Measurements from ENCODE around the gene NOX5.
A peak's percentile ranks its signal among the peaks of the same experiment; 100 is the strongest.

NOX5 gene

DNA sequence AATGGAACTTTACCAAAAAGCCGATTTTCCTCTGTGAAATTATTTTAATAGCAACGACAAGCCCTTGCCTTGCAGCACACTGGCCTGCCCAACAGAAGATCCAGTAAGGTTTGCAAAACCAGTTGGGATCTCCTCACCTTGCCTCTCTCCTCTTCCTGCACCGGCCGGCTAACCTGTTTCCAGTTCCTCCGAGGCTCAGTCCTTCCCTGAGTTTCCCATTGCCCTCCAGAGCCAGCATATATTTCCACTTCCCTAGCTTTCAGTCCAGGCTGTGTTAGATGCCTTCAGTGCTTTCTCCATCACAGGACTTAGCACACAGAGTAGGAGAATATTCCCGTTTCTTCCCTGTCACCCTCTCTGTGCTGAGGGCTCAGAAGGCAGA, 60.3 kb downstream of the NOX5 start:
- Histone ChIP-seq H3K27ac (ENCODE audit: low read depth, low read length) (no peak overlapping the region), H3K4me3 (ENCODE audit: low read depth in 1 of 2, low read length in 2 of 2) (peak overlapping the region in 1 of 2 donors; percentile 45), H3K4me1 (ENCODE audit: insufficient read depth, low read length) (no peaks in the 10 kb centered on the region), H3K9me3 (ENCODE audit: low read length) (no peaks in the 10 kb centered on the region), H3K9ac (ENCODE audit: low read length) (no peak overlapping the region), H3K27me3 (ENCODE audit: control insufficient read depth in 1 of 2, insufficient read depth in 2 of 2, low read length in 2 of 2) (peaks cover 0 to 17% of the 10 kb centered on the region in 2 donors), H3K36me3 (ENCODE audit: insufficient read depth, low read length) (no peaks in the 10 kb centered on the region)

DNA sequence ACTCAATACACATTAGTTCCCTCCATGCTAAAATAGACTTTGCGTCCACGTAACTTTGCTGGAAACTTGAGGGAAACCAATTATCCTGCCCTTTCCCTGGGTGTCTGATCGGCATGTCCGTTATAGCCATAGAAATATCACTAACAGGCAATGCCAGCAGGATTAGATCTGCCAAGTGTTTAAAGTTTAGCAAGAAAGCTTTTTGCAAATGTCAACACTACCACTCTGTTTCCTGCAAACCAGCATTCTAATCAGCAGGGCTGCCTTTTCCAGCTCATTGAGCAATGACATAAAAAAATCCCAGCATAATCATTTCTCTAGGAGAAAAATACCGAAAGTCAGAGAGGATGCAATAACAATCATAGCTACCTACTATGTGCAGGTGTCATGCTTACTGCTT, 60.9 kb downstream of the NOX5 start:
- Histone ChIP-seq H3K9ac (ENCODE audit: low read length) (no peak overlapping the region), H3K4me3 (ENCODE audit: low read depth in 1 of 2, low read length in 2 of 2) (no peak overlapping the region), H3K4me1 (ENCODE audit: insufficient read depth, low read length) (no peaks in the 10 kb centered on the region), H3K9me3 (ENCODE audit: low read length) (no peaks in the 10 kb centered on the region), H3K27ac (ENCODE audit: low read depth, low read length) (no peak overlapping the region), H3K36me3 (ENCODE audit: insufficient read depth, low read length) (no peaks in the 10 kb centered on the region), H3K27me3 (ENCODE audit: control insufficient read depth in 1 of 2, insufficient read depth in 2 of 2, low read length in 2 of 2) (peaks cover 0 to 17% of the 10 kb centered on the region in 2 donors)

DNA sequence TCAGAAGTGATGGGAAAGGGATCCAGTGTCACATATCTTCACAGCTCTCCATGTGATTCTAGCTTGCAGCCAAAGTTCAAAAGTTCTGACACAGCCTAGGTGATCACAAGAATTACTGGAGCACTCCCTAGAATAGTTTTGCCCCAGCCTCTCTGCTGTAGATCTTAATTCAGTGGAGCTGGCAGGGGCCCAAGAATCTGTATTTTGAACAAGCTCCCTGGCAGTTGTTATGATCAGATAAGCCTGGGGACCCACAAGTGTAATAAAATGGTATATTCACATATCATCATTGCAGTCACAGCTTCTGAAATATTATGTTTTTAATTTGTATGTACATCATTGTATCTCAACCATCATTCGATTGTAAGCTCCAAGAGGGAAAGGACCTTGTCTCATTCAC, 62.3 kb downstream of the NOX5 start:
- Histone ChIP-seq H3K4me1 (ENCODE audit: insufficient read depth, low read length) (no peaks in the 10 kb centered on the region), H3K27ac (ENCODE audit: low read depth, low read length) (no peak overlapping the region), H3K9me3 (ENCODE audit: low read length) (no peaks in the 10 kb centered on the region), H3K27me3 (ENCODE audit: control insufficient read depth in 1 of 2, insufficient read depth in 2 of 2, low read length in 2 of 2) (peaks cover 0 to 17% of the 10 kb centered on the region in 2 donors), H3K4me3 (ENCODE audit: low read depth in 1 of 2, low read length in 2 of 2) (no peak overlapping the region), H3K36me3 (ENCODE audit: insufficient read depth, low read length) (no peaks in the 10 kb centered on the region), H3K9ac (ENCODE audit: low read length) (no peak overlapping the region)

DNA sequence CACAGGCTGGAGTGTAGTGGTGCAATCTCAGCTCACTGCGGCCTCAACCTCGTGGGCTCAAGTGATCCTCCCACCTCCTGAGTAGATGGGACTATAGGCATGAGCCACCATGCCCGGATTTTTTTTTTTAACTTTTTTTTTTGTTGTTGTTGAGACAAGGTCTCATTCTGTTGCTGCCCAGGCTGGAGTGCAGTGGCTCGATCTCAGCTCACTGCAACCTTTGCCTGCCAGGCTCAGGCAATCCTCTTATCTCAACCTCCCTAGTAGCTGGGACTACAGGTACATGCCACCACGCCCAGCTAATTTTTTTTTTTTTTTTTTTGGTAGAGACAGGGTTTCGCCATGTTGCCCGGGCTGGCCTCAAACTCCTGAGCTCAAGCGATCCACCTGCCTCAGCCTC, 64.1 kb downstream of the NOX5 start:
- Histone ChIP-seq H3K9me3 (ENCODE audit: low read length) (no peaks in the 10 kb centered on the region), H3K36me3 (ENCODE audit: insufficient read depth, low read length) (no peaks in the 10 kb centered on the region), H3K9ac (ENCODE audit: low read length) (no peak overlapping the region), H3K4me1 (ENCODE audit: insufficient read depth, low read length) (no peaks in the 10 kb centered on the region), H3K27me3 (ENCODE audit: control insufficient read depth in 1 of 2, insufficient read depth in 2 of 2, low read length in 2 of 2) (peaks cover 0 to 17% of the 10 kb centered on the region in 2 donors), H3K4me3 (ENCODE audit: low read depth in 1 of 2, low read length in 2 of 2) (no peak overlapping the region), H3K27ac (ENCODE audit: low read depth, low read length) (no peak overlapping the region)

DNA sequence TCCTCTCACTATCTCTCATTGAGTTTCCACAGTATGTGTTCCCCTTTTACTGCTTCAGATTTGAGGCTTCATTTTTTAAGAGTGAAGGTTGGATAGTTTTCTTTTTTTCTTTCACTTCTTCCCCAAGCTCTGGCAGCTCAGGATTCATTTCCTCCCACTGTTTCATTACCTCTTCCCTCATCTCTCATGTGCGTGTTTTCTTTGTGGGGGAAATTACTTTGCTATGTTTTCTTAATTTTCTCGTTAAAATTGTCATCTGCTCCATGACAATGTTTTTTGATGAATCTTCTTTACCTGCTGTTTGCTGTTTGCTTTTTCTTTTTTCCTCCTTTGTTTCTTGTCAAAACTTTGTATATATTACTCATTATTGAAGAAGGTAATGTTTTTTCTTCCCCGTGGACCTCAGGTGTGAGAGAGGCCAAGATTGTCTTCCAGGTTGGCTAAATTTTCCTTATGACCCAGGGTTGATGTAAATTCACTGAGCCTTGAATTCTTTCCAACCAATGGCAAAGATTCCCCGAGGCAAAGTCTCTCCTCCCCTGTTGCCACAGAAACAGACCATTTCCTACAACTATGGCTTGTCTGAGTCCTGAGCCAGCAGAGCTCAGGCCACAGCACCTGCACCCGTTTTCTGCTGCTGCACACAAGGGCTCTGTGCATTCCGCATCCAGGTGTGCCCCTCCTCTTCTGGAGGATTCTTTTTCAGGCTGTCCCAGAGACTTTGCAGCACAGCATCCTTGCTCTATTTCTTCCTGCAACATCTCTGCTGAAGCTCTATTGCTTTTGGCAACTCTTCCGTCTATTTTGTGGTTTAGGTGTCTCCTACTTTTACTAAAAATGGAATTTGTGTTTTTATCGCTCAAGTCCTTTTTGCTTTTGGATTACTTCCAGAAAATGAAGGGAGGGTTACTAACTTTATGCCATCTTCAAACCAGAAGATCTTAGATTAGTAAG, 66.1 kb downstream of the NOX5 start:
- peaks cover 0 to 4% of the 10 kb centered on the region in 2 donors for H3K27me3 ChIP-seq (ENCODE audit: control insufficient read depth in 1 of 2, insufficient read depth in 2 of 2, low read length in 2 of 2)
- H3K27ac ChIP-seq (ENCODE audit: low read depth, low read length): no peak overlapping the region
- H3K4me1 ChIP-seq (ENCODE audit: insufficient read depth, low read length): no peaks in the 10 kb centered on the region

DNA sequence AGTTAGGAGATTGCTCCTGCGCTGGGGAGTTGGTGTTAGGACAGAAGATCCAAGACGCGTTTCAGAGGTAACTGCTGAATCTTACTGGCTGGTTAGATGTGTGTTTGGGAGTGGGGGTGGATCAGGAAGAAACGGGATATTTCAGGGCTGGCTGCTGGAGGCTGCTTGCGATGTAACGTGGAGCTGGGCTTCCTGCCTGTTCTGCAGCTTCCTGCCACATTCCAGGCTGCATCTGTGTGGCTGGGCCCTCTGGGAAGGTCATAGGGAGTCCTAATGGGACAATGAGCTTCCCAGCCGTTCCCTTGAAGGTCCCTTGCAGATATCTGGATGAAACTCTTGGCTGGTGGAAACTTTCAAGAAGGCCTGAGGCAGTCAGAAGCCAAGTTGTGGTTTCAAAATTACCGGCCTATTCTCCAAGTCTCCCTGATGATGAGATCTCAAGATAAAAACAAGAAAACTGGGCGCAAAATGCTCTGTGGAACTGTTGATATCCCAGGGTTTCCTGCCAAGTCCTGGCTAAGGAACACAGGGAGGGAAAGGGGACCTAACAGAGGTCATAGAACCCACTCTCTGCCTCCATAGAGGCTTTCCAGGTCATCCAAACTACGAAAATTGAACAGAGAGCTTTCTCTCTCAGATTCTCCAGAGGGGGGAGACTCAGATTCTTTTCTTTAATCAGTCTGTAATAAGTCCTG, 67.0 kb downstream of the NOX5 start:
- no peaks in the 10 kb centered on the region for H3K9me3 ChIP-seq (ENCODE audit: low read length)
- no peaks in the 10 kb centered on the region for H3K4me1 ChIP-seq (ENCODE audit: insufficient read depth, low read length)
- H3K9ac ChIP-seq (ENCODE audit: low read length): no peak overlapping the region
- no peaks in the 10 kb centered on the region for H3K27me3 ChIP-seq (ENCODE audit: control insufficient read depth in 1 of 2, insufficient read depth in 2 of 2, low read length in 2 of 2)
- H3K4me3 ChIP-seq (ENCODE audit: low read depth in 1 of 2, low read length in 2 of 2): no peak overlapping the region
- H3K36me3 ChIP-seq (ENCODE audit: insufficient read depth, low read length): no peaks in the 10 kb centered on the region
- H3K27ac ChIP-seq (ENCODE audit: low read depth, low read length): peak overlapping the region; percentile 30

More for the DNA sequence above, 66.1 kb downstream of the NOX5 start:
- Histone ChIP-seq H3K9me3 (ENCODE audit: low read length) (no peaks in the 10 kb centered on the region), H3K4me3 (ENCODE audit: low read depth in 1 of 2, low read length in 2 of 2) (no peak overlapping the region), H3K36me3 (ENCODE audit: insufficient read depth, low read length) (no peaks in the 10 kb centered on the region), H3K9ac (ENCODE audit: low read length) (no peak overlapping the region)

DNA sequence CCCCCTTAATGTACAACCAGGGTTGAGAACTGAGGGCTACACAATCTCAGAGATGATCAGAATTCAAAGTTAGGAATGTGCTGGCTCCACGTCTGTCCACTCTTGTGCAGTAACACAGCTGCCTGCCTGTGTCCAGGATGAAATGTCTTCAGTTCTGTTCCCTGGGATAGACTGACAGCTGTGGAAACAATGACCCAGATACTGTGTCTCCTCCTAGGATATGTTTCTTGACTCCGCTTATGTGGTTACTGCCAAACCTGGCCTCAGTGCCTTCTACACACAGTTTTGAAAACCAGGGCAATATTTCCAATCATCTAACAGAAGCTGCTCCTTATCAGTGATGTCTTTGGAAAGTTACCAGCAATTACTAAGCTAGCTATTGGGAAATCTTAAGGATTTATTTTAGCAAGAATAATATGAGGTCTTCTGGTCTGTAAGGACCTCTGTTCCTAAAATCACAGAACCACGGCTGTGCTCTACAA, 67.6 kb downstream of the NOX5 start:
- no peaks in the 10 kb centered on the region for H3K4me1 ChIP-seq (ENCODE audit: insufficient read depth, low read length)
- no peaks in the 10 kb centered on the region for H3K36me3 ChIP-seq (ENCODE audit: insufficient read depth, low read length)
- no peak overlapping the region for H3K9ac ChIP-seq (ENCODE audit: low read length)
- no peak overlapping the region for H3K4me3 ChIP-seq (ENCODE audit: low read depth in 1 of 2, low read length in 2 of 2)
- no peaks in the 10 kb centered on the region for H3K27me3 ChIP-seq (ENCODE audit: control insufficient read depth in 1 of 2, insufficient read depth in 2 of 2, low read length in 2 of 2)
- peak overlapping the region; percentile 30 for H3K27ac ChIP-seq (ENCODE audit: low read depth, low read length)
- H3K9me3 ChIP-seq (ENCODE audit: low read length): no peaks in the 10 kb centered on the region

DNA sequence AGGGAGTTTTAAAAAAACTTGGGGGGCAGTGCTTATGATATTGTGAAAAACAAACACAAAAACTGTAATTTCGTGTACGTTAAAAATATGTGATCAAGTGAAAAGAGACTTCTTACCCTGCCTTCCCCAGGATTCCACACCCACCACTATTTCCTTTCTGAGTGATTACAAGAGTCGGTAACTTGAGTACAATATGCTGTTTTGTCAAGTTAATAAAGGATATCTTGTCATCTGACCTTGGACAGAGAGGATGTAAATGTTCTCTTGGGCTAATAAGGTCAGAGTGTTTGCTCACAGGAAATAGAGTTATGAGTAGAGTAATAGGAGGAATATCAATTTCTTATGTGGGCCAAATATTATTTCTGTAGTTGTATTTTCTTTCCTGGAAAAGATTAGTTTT, 68.1 kb downstream of the NOX5 start:
- H3K4me1 ChIP-seq (ENCODE audit: insufficient read depth, low read length): no peaks in the 10 kb centered on the region
- no peaks in the 10 kb centered on the region for H3K27me3 ChIP-seq (ENCODE audit: control insufficient read depth in 1 of 2, insufficient read depth in 2 of 2, low read length in 2 of 2)
- H3K36me3 ChIP-seq (ENCODE audit: insufficient read depth, low read length): no peaks in the 10 kb centered on the region
- H3K9me3 ChIP-seq (ENCODE audit: low read length): no peaks in the 10 kb centered on the region
- H3K27ac ChIP-seq (ENCODE audit: low read depth, low read length): no peak overlapping the region
- no peak overlapping the region for H3K9ac ChIP-seq (ENCODE audit: low read length)
- H3K4me3 ChIP-seq (ENCODE audit: low read depth in 1 of 2, low read length in 2 of 2): no peak overlapping the region

DNA sequence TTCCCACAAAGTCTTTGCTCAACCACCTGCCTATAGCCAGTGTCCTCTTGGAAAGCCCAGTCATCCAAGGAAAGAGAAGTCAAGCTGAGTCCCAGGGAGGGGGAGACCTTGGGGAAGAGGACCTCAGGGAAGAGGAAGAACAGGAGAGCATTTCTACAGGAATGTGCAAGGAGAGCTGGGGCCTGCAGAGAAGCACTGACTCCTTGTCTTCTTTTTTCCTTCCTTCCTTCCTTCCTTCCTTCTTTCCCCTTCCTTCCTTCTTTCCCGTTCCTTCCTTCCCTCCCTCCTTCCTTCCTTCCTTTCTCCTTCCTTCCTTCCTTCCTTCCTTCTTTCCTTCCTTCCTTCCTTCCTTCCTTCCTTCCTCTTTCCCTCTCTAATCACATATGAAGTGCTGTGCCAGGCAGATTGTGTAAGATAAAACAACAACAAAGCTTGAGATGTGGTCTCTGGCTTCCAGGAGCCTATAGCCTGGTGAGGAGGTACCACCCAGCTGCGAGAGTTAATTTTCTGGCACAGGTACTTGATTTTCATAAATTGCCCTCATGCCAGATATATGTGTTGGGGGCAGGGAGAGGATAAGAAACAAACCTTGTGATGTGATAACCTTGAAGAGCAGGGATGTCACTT, 70.0 kb downstream of the NOX5 start:
- Histone ChIP-seq H3K36me3 (ENCODE audit: insufficient read depth, low read length) (no peaks in the 10 kb centered on the region), H3K9ac (ENCODE audit: low read length) (no peak overlapping the region), H3K4me3 (ENCODE audit: low read depth in 1 of 2, low read length in 2 of 2) (no peak overlapping the region), H3K27ac (ENCODE audit: low read depth, low read length) (no peak overlapping the region), H3K9me3 (ENCODE audit: low read length) (no peaks in the 10 kb centered on the region), H3K4me1 (ENCODE audit: insufficient read depth, low read length) (no peaks in the 10 kb centered on the region), H3K27me3 (ENCODE audit: control insufficient read depth in 1 of 2, insufficient read depth in 2 of 2, low read length in 2 of 2) (no peaks in the 10 kb centered on the region)

DNA sequence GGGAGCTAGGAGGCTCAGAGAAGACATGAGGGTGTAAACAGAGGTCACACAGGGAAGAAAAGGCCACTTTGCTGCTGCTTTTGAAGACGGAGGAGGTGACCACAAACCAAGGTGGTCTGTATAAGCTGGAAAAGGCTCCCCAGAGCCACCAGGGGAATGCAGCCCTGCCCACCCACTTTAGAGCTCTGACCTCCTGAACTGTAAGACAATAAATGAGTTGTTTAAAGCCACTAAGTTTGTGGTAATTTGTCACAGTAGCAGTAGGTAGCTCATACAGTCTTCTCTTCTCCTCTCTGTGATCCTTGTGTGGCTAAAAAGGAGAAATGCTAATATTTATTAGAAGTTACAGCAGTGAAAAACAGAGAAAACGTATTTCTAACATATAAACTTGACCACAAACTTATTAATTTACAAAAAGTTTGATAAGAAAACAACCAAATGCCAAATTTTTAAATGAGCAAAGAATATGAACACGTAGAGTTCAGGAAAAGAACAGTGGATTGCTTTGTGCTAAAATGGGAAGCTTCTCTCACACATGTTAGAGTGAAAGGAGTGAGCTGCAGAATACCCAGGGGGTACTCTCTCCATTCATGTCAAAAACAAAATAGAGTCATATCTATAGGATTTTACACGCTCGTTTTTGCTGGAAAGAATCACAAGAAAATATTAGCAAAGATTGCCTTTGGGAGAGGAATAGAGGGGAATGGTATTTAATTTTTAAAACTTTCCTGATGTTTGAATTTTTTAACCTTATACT, 71.0 kb downstream of the NOX5 start:
- H3K27me3 ChIP-seq (ENCODE audit: control insufficient read depth in 1 of 2, insufficient read depth in 2 of 2, low read length in 2 of 2): no peaks in the 10 kb centered on the region
- no peaks in the 10 kb centered on the region for H3K4me1 ChIP-seq (ENCODE audit: insufficient read depth, low read length)
- no peak overlapping the region for H3K4me3 ChIP-seq (ENCODE audit: low read depth in 1 of 2, low read length in 2 of 2)
- no peak overlapping the region for H3K27ac ChIP-seq (ENCODE audit: low read depth, low read length)
- no peaks in the 10 kb centered on the region for H3K9me3 ChIP-seq (ENCODE audit: low read length)
- H3K9ac ChIP-seq (ENCODE audit: low read length): no peak overlapping the region
- H3K36me3 ChIP-seq (ENCODE audit: insufficient read depth, low read length): no peaks in the 10 kb centered on the region

Measured in muscle layer of colon (tissue), 2 donors.